HUES6 (cell line): Measurements from ENCODE around the gene CHRND.
"Not testable (repeated sequence)": the region's sequence is repeated elsewhere in the genome, so short reads cannot be mapped to it uniquely, and the experiment has no call there.

Experiments used
- H3K27ac ChIP-seq: 2 replicates; pipeline ENCODE4 v1.7.0; 2013; ENCODE audit warnings: low read depth, mild to moderate bottlenecking, low read length, inconsistent platforms
- H3K27me3 ChIP-seq: 2 replicates; pipeline ENCODE4 v1.6.1; 2013; ENCODE audit warnings: low read length; ENCODE audit not compliant: control insufficient read depth, insufficient read depth
- H3K36me3 ChIP-seq: 2 replicates; pipeline ENCODE4 v1.6.1; 2013; ENCODE audit warnings: low read length; ENCODE audit not compliant: control insufficient read depth, insufficient read depth
- H3K4me1 ChIP-seq: 2 replicates; pipeline ENCODE4 v1.6.1; 2013; ENCODE audit warnings: low read length; ENCODE audit not compliant: control insufficient read depth, insufficient read depth
- H3K4me3 ChIP-seq: 2 replicates; pipeline ENCODE4 v1.5.1; 2013; ENCODE audit warnings: low read depth, low read length
- H3K9ac ChIP-seq: one replicate; pipeline ENCODE4 v1.6.1; 2013; ENCODE audit warnings: mild to moderate bottlenecking, low read length
- H3K9me3 ChIP-seq: 2 replicates; pipeline ENCODE4 v1.6.1; 2013; ENCODE audit warnings: low read depth, low read length; ENCODE audit not compliant: control insufficient read depth, insufficient read depth

Gene CHRND

DNA sequence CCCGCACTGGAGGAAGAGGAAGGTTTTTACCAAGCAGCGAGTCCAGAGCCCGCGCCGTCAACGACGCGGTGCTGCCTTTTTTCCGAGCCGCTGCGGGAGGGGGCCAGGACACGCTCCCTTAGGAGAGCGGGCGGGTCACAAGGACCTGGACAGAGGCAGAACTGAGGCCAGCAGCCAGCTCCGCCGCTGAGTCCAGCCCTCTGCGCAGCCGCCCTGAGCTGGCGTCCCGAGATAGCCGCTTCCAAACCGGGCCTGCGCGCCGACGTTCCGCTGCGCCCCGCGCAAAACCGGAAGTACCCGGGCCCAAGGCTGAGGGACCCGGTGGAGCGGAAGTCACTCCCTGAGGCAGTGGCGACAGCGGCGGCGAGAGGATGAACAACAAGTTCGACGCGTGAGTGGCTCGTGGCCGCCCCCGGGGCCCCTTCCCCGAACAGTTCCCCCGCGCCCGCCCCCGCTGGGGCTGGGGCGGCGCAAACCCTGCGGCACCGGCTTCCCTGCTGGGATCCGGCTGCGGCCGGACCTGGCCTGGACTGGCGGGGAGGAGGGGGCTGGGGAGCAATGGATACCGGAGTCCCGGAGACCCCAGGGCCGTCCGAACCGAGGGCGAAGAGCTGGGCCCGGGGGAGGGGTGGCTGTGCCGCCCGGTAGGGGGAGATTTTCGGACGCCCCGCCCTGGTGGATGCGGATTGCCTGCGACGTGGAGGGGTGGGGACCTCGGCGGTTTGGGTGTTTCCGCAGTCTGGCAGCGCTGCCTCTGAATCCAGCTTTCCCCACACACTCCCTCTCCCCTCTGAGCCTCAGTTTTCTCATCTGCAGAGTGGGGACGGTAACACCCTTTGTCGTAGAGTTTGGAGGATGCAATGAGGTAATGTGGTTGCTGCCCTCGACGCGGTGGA is 24.6 kb downstream of the CHRND start, which contains the start of the genes EIF4E2 and TIGD1:
TSS of gene EIF4E2 (plus strand) at position 336 of the 896 bp plus-strand sequence. CDS start at position 372, 36 bp downstream.
TSS of gene TIGD1 (minus strand) at position 204 of the 896 bp plus-strand sequence. CDS start 675 bp downstream, outside the sequence.
- Histone ChIP-seq H3K9ac (peak within 1 kb of the TSS; percentile 93), H3K4me3 (peak within 1 kb of the TSS; percentile 81), H3K4me1 (peaks cover 4% of the 10 kb centered on the region), H3K36me3 (peaks cover 27% of the 10 kb centered on the region), H3K27ac (peak within 1 kb of the TSS; percentile 93), H3K27me3 (no peaks in the 10 kb centered on the region), H3K9me3 (peaks cover 8% of the 10 kb centered on the region; the same call in 1 of the 2 replicates)

- peaks cover 4% of the 10 kb centered on the region for H3K4me1 ChIP-seq
- H3K9me3 ChIP-seq, result peaks cover 8% of the 10 kb centered on the region; the same call in 1 of the 2 replicates
- H3K4me3 ChIP-seq, result peak overlapping the region; percentile 81
- H3K27me3 ChIP-seq, result no peaks in the 10 kb centered on the region
- peaks cover 33% of the 10 kb centered on the region for H3K36me3 ChIP-seq
- H3K9ac ChIP-seq, result peak overlapping the region; percentile 93
- no peak overlapping the region for H3K27ac ChIP-seq
Observed at GRCh38 chr2:232551250-232551638, 25.3 kb downstream of the CHRND start.

- Histone ChIP-seq H3K4me1 (peaks cover 4% of the 10 kb centered on the region), H3K27me3 (no peaks in the 10 kb centered on the region), H3K9ac (peak overlapping the region; percentile 93), H3K9me3 (peaks cover 8% of the 10 kb centered on the region; the same call in 1 of the 2 replicates), H3K4me3 (peak overlapping the region; percentile 81), H3K36me3 (peaks cover 35% of the 10 kb centered on the region), H3K27ac (no peak overlapping the region)
Observed at GRCh38 chr2:232551776-232552175, 25.8 kb downstream of the CHRND start.

GRCh38 chr2:232556426-232556825 is 30.5 kb downstream of the CHRND start:
- Histone ChIP-seq H3K27ac (no peak overlapping the region), H3K27me3 (no peaks in the 10 kb centered on the region), H3K36me3 (peaks cover 62% of the 10 kb centered on the region), H3K4me1 (peaks cover 3% of the 10 kb centered on the region), H3K9ac (no peak overlapping the region), H3K4me3 (no peak overlapping the region), H3K9me3 (no peaks in the 10 kb centered on the region)

DNA sequence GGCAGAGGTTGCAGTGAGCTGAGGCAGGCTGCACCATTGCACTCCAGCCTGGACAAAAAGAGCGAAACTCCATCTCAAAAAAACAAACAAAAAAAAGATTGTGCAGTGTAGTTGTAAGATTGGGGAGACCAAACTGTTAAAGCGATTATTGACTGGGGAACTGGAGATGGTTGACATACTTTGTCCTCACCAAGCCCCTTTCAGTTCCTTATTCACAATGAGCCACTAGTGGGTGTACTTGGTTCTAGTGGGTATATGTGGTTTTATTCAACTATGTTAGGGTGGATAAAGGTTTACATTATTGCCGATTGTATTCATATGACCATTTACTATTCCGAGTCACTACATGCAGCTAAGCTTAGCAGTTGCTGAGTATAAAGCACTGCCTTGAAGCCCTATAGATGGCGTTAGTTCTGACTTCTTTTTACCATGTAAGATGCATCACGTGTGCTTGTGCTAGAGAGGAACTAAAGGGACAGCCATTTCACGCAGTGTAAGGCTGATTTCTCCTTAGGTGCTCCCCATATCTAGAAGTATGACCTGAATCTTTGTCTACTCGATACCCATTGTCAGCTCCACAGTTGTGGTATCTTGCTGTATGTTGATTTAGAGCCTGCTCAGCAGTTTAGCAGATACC is 36.7 kb downstream of the CHRND start:
- Histone ChIP-seq H3K27ac (no peak overlapping the region), H3K4me1 (no peaks in the 10 kb centered on the region), H3K9me3 (no peaks in the 10 kb centered on the region), H3K27me3 (no peaks in the 10 kb centered on the region), H3K9ac (no peak overlapping the region), H3K36me3 (peaks cover 76% of the 10 kb centered on the region), H3K4me3 (no peak overlapping the region)

DNA sequence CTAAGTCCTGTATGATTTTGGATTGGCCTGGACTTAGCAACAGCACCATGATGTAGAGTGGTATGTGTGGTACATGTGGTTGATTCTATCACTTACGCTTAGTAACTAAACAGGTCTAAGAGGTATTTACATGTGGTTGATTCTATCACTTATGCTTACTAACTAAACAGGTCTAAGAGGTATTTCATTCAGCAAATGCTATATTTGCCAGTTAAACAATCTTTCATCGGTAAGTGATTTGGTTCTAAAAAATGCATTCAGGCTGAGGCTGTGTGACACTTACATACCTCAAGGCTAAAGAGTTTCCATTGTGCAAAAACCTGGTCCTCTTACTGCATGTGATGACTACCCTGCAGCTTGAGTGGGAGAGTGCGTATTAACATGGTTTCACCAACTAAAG is 37.6 kb downstream of the CHRND start:
- H3K4me3 ChIP-seq, result no peak overlapping the region
- H3K27ac ChIP-seq, result no peak overlapping the region
- H3K4me1 ChIP-seq, result no peaks in the 10 kb centered on the region
- H3K9ac ChIP-seq, result no peak overlapping the region
- no peaks in the 10 kb centered on the region for H3K27me3 ChIP-seq
- H3K9me3 ChIP-seq, result no peaks in the 10 kb centered on the region
- peaks cover 76% of the 10 kb centered on the region for H3K36me3 ChIP-seq

DNA sequence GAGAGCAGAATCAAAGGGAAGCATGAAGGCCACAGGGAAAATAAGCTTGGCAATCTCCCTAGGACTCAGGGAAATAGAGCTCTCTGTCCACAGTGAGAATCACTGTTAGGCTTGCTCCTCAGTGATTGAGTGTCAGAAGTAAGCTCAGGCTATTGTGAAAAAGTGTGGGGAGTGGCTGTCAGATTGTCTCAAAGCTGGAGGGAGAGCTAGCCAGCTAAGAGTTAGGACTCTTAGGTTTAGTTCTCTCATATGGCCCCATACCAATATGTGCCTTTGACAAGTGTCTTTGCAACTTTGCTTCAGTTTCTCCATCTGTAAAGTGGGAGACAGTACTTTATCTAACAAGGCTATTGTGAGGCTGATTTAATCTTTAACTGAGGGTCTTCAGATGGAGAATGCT is 41.8 kb downstream of the CHRND start:
- no peak overlapping the region for H3K9ac ChIP-seq
- peaks cover 91% of the 10 kb centered on the region for H3K36me3 ChIP-seq
- H3K9me3 ChIP-seq, result no peaks in the 10 kb centered on the region
- H3K27me3 ChIP-seq, result no peaks in the 10 kb centered on the region
- no peaks in the 10 kb centered on the region for H3K4me1 ChIP-seq
- H3K4me3 ChIP-seq, result no peak overlapping the region
- H3K27ac ChIP-seq, result no peak overlapping the region

DNA sequence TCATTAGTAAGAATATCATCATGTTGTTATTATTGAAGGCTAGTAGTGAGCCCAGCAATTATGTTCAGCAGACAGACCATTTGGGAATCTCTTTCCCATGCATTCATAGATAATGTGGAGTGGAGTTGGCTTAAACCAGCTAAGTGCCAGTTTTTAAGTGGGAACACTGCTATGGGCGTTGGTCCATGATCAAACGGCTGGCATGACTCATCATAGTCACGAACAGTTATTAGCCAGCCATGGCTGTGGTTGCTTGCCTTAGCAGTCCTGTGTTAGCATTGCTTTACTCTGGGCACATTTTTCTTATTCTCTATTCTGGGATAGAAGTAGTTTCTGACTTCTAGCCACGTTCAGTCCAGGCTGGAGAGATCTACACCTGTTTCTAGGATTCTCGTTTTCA is 42.2 kb downstream of the CHRND start:
- Histone ChIP-seq H3K4me1 (no peaks in the 10 kb centered on the region), H3K27ac (no peak overlapping the region), H3K36me3 (peaks cover 91% of the 10 kb centered on the region), H3K9me3 (no peaks in the 10 kb centered on the region), H3K4me3 (no peak overlapping the region), H3K9ac (no peak overlapping the region), H3K27me3 (no peaks in the 10 kb centered on the region)

DNA sequence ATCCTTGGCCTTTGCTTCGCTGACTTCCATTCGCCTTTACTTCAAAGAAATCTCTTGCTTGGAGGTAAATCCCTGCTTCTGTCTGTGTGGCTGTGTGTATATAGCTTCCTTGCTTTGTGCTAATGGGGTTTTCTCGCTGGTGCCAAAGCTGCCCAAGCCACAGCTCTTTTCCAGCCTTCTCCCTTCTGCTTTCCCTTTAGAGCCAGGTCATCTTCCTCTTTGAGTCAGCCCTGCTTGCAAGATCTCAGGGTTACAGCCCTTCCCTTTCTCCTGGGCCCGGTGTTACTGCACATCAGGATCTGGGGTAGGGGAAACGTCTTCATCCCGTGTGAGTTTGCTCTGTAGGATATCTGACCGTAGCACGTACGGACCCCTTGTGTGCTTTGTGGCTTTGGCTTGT is 43.6 kb downstream of the CHRND start:
- Histone ChIP-seq H3K36me3 (peaks cover 93% of the 10 kb centered on the region), H3K27me3 (no peaks in the 10 kb centered on the region), H3K4me3 (no peak overlapping the region), H3K9me3 (no peaks in the 10 kb centered on the region), H3K27ac (no peak overlapping the region), H3K9ac (no peak overlapping the region), H3K4me1 (no peaks in the 10 kb centered on the region)

- not testable (repeated sequence) for H3K9ac ChIP-seq, H3K4me1 ChIP-seq, H3K27me3 ChIP-seq, H3K9me3 ChIP-seq, H3K27ac ChIP-seq, H3K4me3 ChIP-seq
- H3K36me3 ChIP-seq, result peaks cover 95% of the 10 kb centered on the region
Observed at GRCh38 chr2:232570481-232570880, 44.5 kb downstream of the CHRND start.

DNA sequence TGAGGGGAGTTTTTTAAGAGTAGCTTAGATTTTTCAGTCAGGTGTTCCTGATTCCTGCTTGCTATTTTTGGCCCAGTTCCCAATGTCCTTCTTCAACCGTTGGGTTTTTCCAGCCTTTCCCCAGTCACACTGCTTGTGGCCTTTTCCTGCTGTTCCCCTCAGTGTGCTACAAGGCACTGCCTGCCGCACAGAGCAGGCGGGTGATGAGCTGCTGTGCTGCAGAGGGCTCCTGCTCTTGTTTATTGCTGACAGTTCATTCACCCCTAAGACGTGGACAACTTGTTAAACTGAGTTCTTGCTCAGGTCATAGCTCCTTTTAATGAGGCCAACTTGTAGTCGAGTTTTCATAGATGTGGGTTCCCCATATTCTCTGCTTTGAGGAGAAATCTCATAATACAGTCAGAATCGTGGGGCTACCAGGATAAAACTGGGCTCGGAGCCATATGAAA is 45.1 kb downstream of the CHRND start:
- no peaks in the 10 kb centered on the region for H3K9me3 ChIP-seq
- H3K4me1 ChIP-seq, result no peaks in the 10 kb centered on the region
- H3K9ac ChIP-seq, result no peak overlapping the region
- H3K36me3 ChIP-seq, result peaks cover 90% of the 10 kb centered on the region
- H3K4me3 ChIP-seq, result no peak overlapping the region
- H3K27ac ChIP-seq, result no peak overlapping the region
- no peaks in the 10 kb centered on the region for H3K27me3 ChIP-seq
